Activated CD4-positive, alpha-beta T cell treated with anti-CD3 and anti-CD28 coated beads, Interleukin-2, amount 10 ng/mL, durations not matched to agents 7 days and 5 days (primary cell): ENCODE results near the gene ZNF771. TPM values are rescaled to one million over a fixed set of nuclear protein-coding genes. Genes with fewer than 3 reads are reported as not detected.

Experiments
- CTCF ChIA-PET: fragments of 350-600 bp; sonication (Branson Sonifier 250); formaldehyde crosslinking; loops from one replicate; lab custom pipeline; 2021; ENCODE audit warnings: antibody characterized with exemption; lab: Charles Lee
- POLR2A ChIA-PET: fragments of 350-600 bp; sonication (Branson Sonifier 250); formaldehyde crosslinking; loops from one replicate; lab custom pipeline; 2021; ENCODE audit warnings: antibody characterized with exemption; lab: Charles Lee
- DNase-seq: peaks from one replicate; pipeline ENCODE4 v3.0.0-alpha.2; 2020
- H3K27ac Mint-ChIP-seq: one replicate; pipeline ENCODE4 v1.8.0; 2021; ENCODE audit warnings: mild to moderate bottlenecking, moderate library complexity, mixed read lengths
- H3K27me3 Mint-ChIP-seq: one replicate; pipeline ENCODE4 v1.8.0; 2021; ENCODE audit warnings: mixed read lengths
- H3K36me3 Mint-ChIP-seq: one replicate; pipeline ENCODE4 v1.8.0; 2021; ENCODE audit warnings: low read depth, mixed read lengths
- H3K4me1 Mint-ChIP-seq: one replicate; pipeline ENCODE4 v1.8.0; 2021; ENCODE audit warnings: mixed read lengths
- H3K4me3 Mint-ChIP-seq: one replicate; pipeline ENCODE4 v1.8.0; 2021; ENCODE audit warnings: mild to moderate bottlenecking, moderate library complexity, mixed read lengths
- H3K9me3 Mint-ChIP-seq: one replicate; pipeline ENCODE4 v1.8.0; 2021; ENCODE audit warnings: mixed read lengths
- total RNA-seq, 2 experiments: library from RNA; stranded (reverse); gene quantifications; one replicate each; pipeline ENCODE4 v1.2.3, GENCODE V29; 2021

Gene ZNF771
- total RNA-seq, 2 experiments from 2014 or later, result 3.4 to 3.7 TPM

- DNase-seq, result peak; percentile 90
- H3K36me3 Mint-ChIP-seq, result peaks cover 40% of the 10 kb centered on the region
- POLR2A ChIA-PET, result no interaction called here
- no peaks in the 10 kb centered on the region for H3K9me3 Mint-ChIP-seq
- H3K27ac Mint-ChIP-seq, result peak overlapping the region; percentile 100
- peaks cover 52% of the 10 kb centered on the region for H3K4me1 Mint-ChIP-seq
- peak overlapping the region; percentile 90 for H3K4me3 Mint-ChIP-seq
- CTCF ChIA-PET, result interaction anchor here (1.2 to 1.5 kb wide), 2 partner anchors 9 to 32 kb away, joined by 4 to 5 read pairs; no protein-coding TSS in a partner anchor
- H3K27me3 Mint-ChIP-seq, result no peaks in the 10 kb centered on the region
Measured at GRCh38 chr16:30377812-30378235, 29.6 kb upstream of the ZNF771 start.

GRCh38 chr16:30378236-30379157, 28.9 kb upstream of the ZNF771 start:
- ChIA-PET CTCF (interaction anchor here (1.2 to 1.5 kb wide), 2 partner anchors 10 to 31 kb away, joined by 4 to 5 read pairs; no protein-coding TSS in a partner anchor), POLR2A (no interaction called here)
- H3K36me3 Mint-ChIP-seq, result peaks cover 40% of the 10 kb centered on the region
- peak overlapping the region; percentile 100 for H3K27ac Mint-ChIP-seq
- peaks cover 58% of the 10 kb centered on the region for H3K4me1 Mint-ChIP-seq
- H3K9me3 Mint-ChIP-seq, result no peaks in the 10 kb centered on the region
- peak overlapping the region; percentile 90 for H3K4me3 Mint-ChIP-seq
- H3K27me3 Mint-ChIP-seq, result no peaks in the 10 kb centered on the region
- peak; percentile 98 for DNase-seq

GRCh38 chr16:30379158-30379783, 28.1 kb upstream of the ZNF771 start:
- Mint-ChIP-seq H3K27me3 (no peaks in the 10 kb centered on the region), H3K27ac (peak overlapping the region; percentile 100), H3K4me1 (peaks cover 62% of the 10 kb centered on the region), H3K9me3 (no peaks in the 10 kb centered on the region), H3K36me3 (peaks cover 43% of the 10 kb centered on the region), H3K4me3 (peak overlapping the region; percentile 90)
- DNase-seq, result no peak
- ChIA-PET CTCF (no interaction called here), POLR2A (no interaction called here)

- no peak for DNase-seq
- Mint-ChIP-seq H3K36me3 (peaks cover 43% of the 10 kb centered on the region), H3K27ac (peak overlapping the region; percentile 100), H3K4me1 (peaks cover 65% of the 10 kb centered on the region), H3K27me3 (no peaks in the 10 kb centered on the region), H3K4me3 (peak overlapping the region; percentile 90), H3K9me3 (no peaks in the 10 kb centered on the region)
- ChIA-PET CTCF (interaction anchor here (0.5 to 1.5 kb wide), 3 partner anchors 9 to 41 kb away, joined by 3 to 5 read pairs (median 4); no protein-coding TSS in a partner anchor), POLR2A (no interaction called here)
Measured at GRCh38 chr16:30380072-30380802, 27.2 kb upstream of the ZNF771 start.

GRCh38 chr16:30380803-30381208, 26.6 kb upstream of the ZNF771 start:
- no peak for DNase-seq
- ChIA-PET CTCF (interaction anchor here (1.2 to 1.5 kb wide), 2 partner anchors 10 to 12 kb away, joined by 3 to 5 read pairs; no protein-coding TSS in a partner anchor), POLR2A (no interaction called here)
- Mint-ChIP-seq H3K4me3 (peak overlapping the region; percentile 90), H3K27ac (peak overlapping the region; percentile 90), H3K9me3 (no peaks in the 10 kb centered on the region), H3K36me3 (peaks cover 43% of the 10 kb centered on the region), H3K4me1 (peaks cover 67% of the 10 kb centered on the region), H3K27me3 (no peaks in the 10 kb centered on the region)

- Mint-ChIP-seq H3K27me3 (no peaks in the 10 kb centered on the region), H3K4me3 (peak overlapping the region; percentile 90), H3K9me3 (no peaks in the 10 kb centered on the region), H3K4me1 (peaks cover 66% of the 10 kb centered on the region), H3K27ac (peak overlapping the region; percentile 90), H3K36me3 (peaks cover 43% of the 10 kb centered on the region)
- CTCF ChIA-PET, result interaction anchor here (1.5 to 2.8 kb wide), 4 partner anchors 10 to 234 kb away, joined by 3 to 13 read pairs (median 7); partner anchors contain the start of gene ZNF48
- POLR2A ChIA-PET, result no interaction called here
- DNase-seq, result peak; percentile 52
Measured at GRCh38 chr16:30381291-30382041, 25.9 kb upstream of the ZNF771 start.

GRCh38 chr16:30382111-30382881, 25.1 kb upstream of the ZNF771 start, which contains the start of gene SEPTIN1:
Gene SEPTIN1 (minus strand): TSS chr16:30382561. CDS start chr16:30382542, 19 bp downstream.
- peak within 1 kb of the TSS; percentile 90 for H3K4me3 Mint-ChIP-seq
- DNase-seq, result peak; percentile 87
- CTCF ChIA-PET, result interaction anchor here (0.8 to 2.8 kb wide), 15 partner anchors 9 to 233 kb away, joined by 3 to 21 read pairs (median 6); partner anchors contain the start of genes DCTPP1, ZNF48 and ZNF771
- peaks cover 41% of the 10 kb centered on the region for H3K36me3 Mint-ChIP-seq
- peaks cover 59% of the 10 kb centered on the region for H3K4me1 Mint-ChIP-seq
- H3K27ac Mint-ChIP-seq, result peak within 1 kb of the TSS; percentile 90
- POLR2A ChIA-PET, result interaction anchor here (0.6 to 1.2 kb wide), 4 partner anchors 11 to 250 kb away, joined by 3 to 9 read pairs (median 4); partner anchors contain the start of gene ZNF48
- no peaks in the 10 kb centered on the region for H3K27me3 Mint-ChIP-seq
- H3K9me3 Mint-ChIP-seq, result no peaks in the 10 kb centered on the region

- Mint-ChIP-seq H3K36me3 (peaks cover 33% of the 10 kb centered on the region), H3K4me1 (peaks cover 49% of the 10 kb centered on the region), H3K27ac (peak overlapping the region; percentile 90), H3K27me3 (no peaks in the 10 kb centered on the region), H3K4me3 (peak overlapping the region; percentile 90), H3K9me3 (no peaks in the 10 kb centered on the region)
- ChIA-PET CTCF (interaction anchor here (1.0 to 2.8 kb wide), 12 partner anchors 10 to 49 kb away, joined by 3 to 21 read pairs (median 7); partner anchors contain the start of genes CD2BP2, DCTPP1, ZNF48 and ZNF771), POLR2A (no interaction called here)
- no peak for DNase-seq
Measured at GRCh38 chr16:30383521-30383920, 23.9 kb upstream of the ZNF771 start.

- no peaks in the 10 kb centered on the region for H3K27me3 Mint-ChIP-seq
Measured at GRCh38 chr16:30394592-30395154, 12.7 kb upstream of the ZNF771 start.

More at GRCh38 chr16:30394592-30395154, 12.7 kb upstream of the ZNF771 start:
- ChIA-PET POLR2A (interaction anchor here (0.7 to 1.5 kb wide), 2 partner anchors 12 to 40 kb away, joined by 3 to 9 read pairs; partner anchors contain the start of genes CD2BP2 and SEPTIN1), CTCF (interaction anchor here (0.6 to 2.6 kb wide), 9 partner anchors 10 to 299 kb away, joined by 3 to 24 read pairs (median 5); partner anchors contain the start of genes SEPTIN1, TBC1D10B and ZNF771)
- H3K4me1 Mint-ChIP-seq, result peaks cover 35% of the 10 kb centered on the region
- no peaks in the 10 kb centered on the region for H3K9me3 Mint-ChIP-seq
- no peak for DNase-seq
- H3K36me3 Mint-ChIP-seq, result peaks cover 22% of the 10 kb centered on the region
- H3K27ac Mint-ChIP-seq, result peak overlapping the region; percentile 60
- peak overlapping the region; percentile 80 for H3K4me3 Mint-ChIP-seq
